ENCODE measurements around the gene IQCN.

The IQCN gene

GRCh38 chr19:18317961-18318800 is 43.9 kb upstream of the IQCN start:
- Histone ChIP-seq H4K20me1 (ENCODE audit: control insufficient read depth, insufficient read depth, low read depth, low read length) (peaks cover 12% of the 10 kb centered on the region; the same call in 1 of the 2 replicates), H3K4me2 (ENCODE audit: low read length) (no peak overlapping the region; the same call in 1 of the 2 replicates), H3K4me3 (ENCODE audit: low read length) (no peak overlapping the region), H3F3A (ENCODE audit: control insufficient read depth, insufficient read depth) (0 out of 2 replicates have a peak, but pooled peaks cover 3% of the 10 kb centered on the region), H3K27ac (ENCODE audit: low read depth, low read length) (no peak overlapping the region), H3K27me3 (ENCODE audit: control insufficient read depth, low read length) (no peaks in the 10 kb centered on the region), H3K4me1 (ENCODE audit: control insufficient read depth, low read length) (peaks cover 29% of the 10 kb centered on the region), H3K79me2 (ENCODE audit: control insufficient read depth, low read length) (peaks cover 73% of the 10 kb centered on the region), H3K36me3 (ENCODE audit: control insufficient read depth, low read length) (peaks cover 74% of the 10 kb centered on the region), H3K9me2 (replicated peaks; ENCODE audit: control insufficient read depth, low read length) (no peaks in the 10 kb centered on the region), H3K9me3 (ENCODE audit: control insufficient read depth, insufficient read depth, low read length) (no peaks in the 10 kb centered on the region)
- TF ChIP-seq EZH2phosphoT487 (IDR thresholded peaks at IDR 0.05; ENCODE audit: borderline replicate concordance, low read length), result no peak
- no peak for TF ChIP-seq CTCF (IDR thresholded peaks at IDR 0.05; ENCODE audit: low read depth, low read length, poor library complexity, severe bottlenecking)

GRCh38 chr19:18313398-18313797 is 39.1 kb upstream of the IQCN start:
- H3K36me3 ChIP-seq (ENCODE audit: control insufficient read depth, low read length), result peaks cover 85% of the 10 kb centered on the region
- H3K27me3 ChIP-seq (ENCODE audit: control insufficient read depth, low read length), result no peaks in the 10 kb centered on the region
- no peak overlapping the region for H3K27ac ChIP-seq (ENCODE audit: low read depth, low read length)
- no peaks in the 10 kb centered on the region for H4K20me1 ChIP-seq (ENCODE audit: control insufficient read depth, insufficient read depth, low read depth, low read length)
- no peaks in the 10 kb centered on the region for H3K9me2 ChIP-seq (replicated peaks; ENCODE audit: control insufficient read depth, low read length)
- no peak overlapping the region for H3K4me3 ChIP-seq (ENCODE audit: low read length)
- no peaks in the 10 kb centered on the region for H3F3A ChIP-seq (ENCODE audit: control insufficient read depth, insufficient read depth)
- H3K4me2 ChIP-seq (ENCODE audit: low read length), result no peak overlapping the region
- 0 out of 2 replicates have a peak, but pooled peaks cover 1% of the 10 kb centered on the region for H3K4me1 ChIP-seq (ENCODE audit: control insufficient read depth, low read length)
- H3K79me2 ChIP-seq (ENCODE audit: control insufficient read depth, low read length), result peaks cover 31% of the 10 kb centered on the region
- H3K9me3 ChIP-seq (ENCODE audit: control insufficient read depth, insufficient read depth, low read length), result no peaks in the 10 kb centered on the region
- TF ChIP-seq CTCF (IDR thresholded peaks at IDR 0.05; ENCODE audit: low read depth, low read length, poor library complexity, severe bottlenecking), result no peak
- TF ChIP-seq EZH2phosphoT487 (IDR thresholded peaks at IDR 0.05; ENCODE audit: borderline replicate concordance, low read length), result no peak

- Histone ChIP-seq H3K9me3 (ENCODE audit: control insufficient read depth, insufficient read depth, low read length) (no peaks in the 10 kb centered on the region), H3K4me2 (ENCODE audit: low read length) (no peak overlapping the region), H3K79me2 (ENCODE audit: control insufficient read depth, low read length) (peaks cover 20% of the 10 kb centered on the region), H3K4me3 (ENCODE audit: low read length) (no peak overlapping the region), H3K9me2 (replicated peaks; ENCODE audit: control insufficient read depth, low read length) (no peaks in the 10 kb centered on the region), H4K20me1 (ENCODE audit: control insufficient read depth, insufficient read depth, low read depth, low read length) (no peaks in the 10 kb centered on the region), H3K36me3 (ENCODE audit: control insufficient read depth, low read length) (peaks cover 91% of the 10 kb centered on the region), H3K4me1 (ENCODE audit: control insufficient read depth, low read length) (peaks cover 10% of the 10 kb centered on the region), H3F3A (ENCODE audit: control insufficient read depth, insufficient read depth) (peaks cover 2% of the 10 kb centered on the region), H3K27ac (ENCODE audit: low read depth, low read length) (no peak overlapping the region), H3K27me3 (ENCODE audit: control insufficient read depth, low read length) (no peaks in the 10 kb centered on the region)
- no peak for TF ChIP-seq CTCF (IDR thresholded peaks at IDR 0.05; ENCODE audit: low read depth, low read length, poor library complexity, severe bottlenecking)
- no peak for TF ChIP-seq EZH2phosphoT487 (IDR thresholded peaks at IDR 0.05; ENCODE audit: borderline replicate concordance, low read length)
These were observed 37.9 kb upstream of the IQCN start for GRCh38 chr19:18312092-18312534.
